NCI-H2227 (cell line): Measurements from ENCODE around the gene FGD3.

Experiments used
- DNase-seq: peaks from one replicate; lab custom pipeline; 2025; ENCODE audit not compliant: unreplicated experiment; lab: John Stamatoyannopoulos, UW

The FGD3 gene

GRCh38 chr9:93072383-93072795, 125.1 kb downstream of the FGD3 start:
- no peak for DNase-seq

GRCh38 chr9:93076101-93076791, 128.9 kb downstream of the FGD3 start:
- no peak for DNase-seq

- DNase-seq: no peak
Observed at GRCh38 chr9:93076792-93077128, 129.4 kb downstream of the FGD3 start.

GRCh38 chr9:93077367-93077766, 130.0 kb downstream of the FGD3 start:
- DNase-seq: no peak

- DNase-seq: no peak
Observed at GRCh38 chr9:93077811-93078210, 130.5 kb downstream of the FGD3 start.

- DNase-seq: no peak
Observed at GRCh38 chr9:93079371-93079770, 132.0 kb downstream of the FGD3 start.

GRCh38 chr9:93080406-93080805, 133.1 kb downstream of the FGD3 start:
- DNase-seq: no peak

GRCh38 chr9:93081081-93081529, 133.8 kb downstream of the FGD3 start:
- no peak for DNase-seq

GRCh38 chr9:93081931-93082330, 134.6 kb downstream of the FGD3 start:
- no peak for DNase-seq

- DNase-seq: no peak
Observed at GRCh38 chr9:93082841-93083411, 135.6 kb downstream of the FGD3 start.

- DNase-seq: no peak
Observed at GRCh38 chr9:93083592-93084470, 136.5 kb downstream of the FGD3 start.

GRCh38 chr9:93084471-93084881, 137.2 kb downstream of the FGD3 start:
- no peak for DNase-seq

- DNase-seq: no peak
Observed at GRCh38 chr9:93085676-93086075, 138.4 kb downstream of the FGD3 start.
